Mesodermal cell (in vitro differentiated cells): Measurements from ENCODE around the gene AUTS2.
"Not testable (repeated sequence)": the region's sequence is repeated elsewhere in the genome, so short reads cannot be mapped to it uniquely, and the experiment has no call there.

Experiments used
- H3K27ac ChIP-seq: 2 replicates; pipeline ENCODE4 v1.7.0; 2013; ENCODE audit warnings: mild to moderate bottlenecking, low read depth, low read length, moderate library complexity; ENCODE audit not compliant: severe bottlenecking
- H3K36me3 ChIP-seq: 2 replicates; pipeline ENCODE4 v1.7.1; 2013; ENCODE audit warnings: mild to moderate bottlenecking, low read length, moderate library complexity; ENCODE audit not compliant: control insufficient read depth, insufficient read depth
- H3K4me1 ChIP-seq: one replicate; pipeline ENCODE4 v1.7.1; 2013; ENCODE audit warnings: mild to moderate bottlenecking, low read length; ENCODE audit not compliant: insufficient read depth, control insufficient read depth, poor library complexity, severe bottlenecking
- H3K4me3 ChIP-seq: 2 replicates; pipeline ENCODE4 v1.7.0; 2013; ENCODE audit warnings: low read length, control low read depth, mild to moderate bottlenecking; ENCODE audit not compliant: insufficient read depth, poor library complexity, severe bottlenecking; ENCODE audit errors: extremely low read depth
- H3K9me3 ChIP-seq: 2 replicates; pipeline ENCODE4 v1.7.1; 2013; ENCODE audit warnings: mild to moderate bottlenecking, low read length, moderate library complexity; ENCODE audit not compliant: control insufficient read depth
- WGBS, 2 experiments: methylation state at CpG; one replicate each; pipeline ENCODE4 v1.1.5; 2013; ENCODE audit warnings: missing lambda C conversion rate in 2 of 2; ENCODE audit not compliant: insufficient coverage in 2 of 2; 5-methylcytosine and 5-hydroxymethylcytosine counted together

The AUTS2 gene

DNA sequence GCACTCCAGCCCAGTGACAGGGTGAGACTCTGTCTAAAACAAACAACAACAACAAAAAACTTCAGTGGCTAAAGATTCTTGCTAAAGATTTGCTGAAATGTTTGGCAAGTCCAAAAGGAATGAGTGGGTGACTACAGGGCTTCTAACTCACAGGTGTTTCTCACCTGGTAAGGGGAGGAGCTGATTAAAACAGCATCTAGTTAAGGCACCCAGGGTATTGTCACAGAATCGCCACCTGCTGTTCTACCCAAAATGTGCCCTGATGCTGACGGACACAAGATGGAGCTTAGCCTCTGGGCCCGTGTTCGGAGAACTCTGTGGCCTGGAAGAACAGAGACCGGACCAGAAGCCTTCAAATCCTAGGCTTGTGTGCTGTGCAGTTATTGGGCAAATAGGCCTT lies 1197.7 kb downstream of the AUTS2 start:
- Histone ChIP-seq H3K4me3 (no peak overlapping the region), H3K9me3 (peaks cover 9% of the 10 kb centered on the region), H3K36me3 (peaks cover 32% of the 10 kb centered on the region), H3K27ac (no peak overlapping the region), H3K4me1 (no peaks in the 10 kb centered on the region)
- WGBS, 2 experiments, result 87 to 95% methylated on average over 5 of the region's 5 CpGs

DNA sequence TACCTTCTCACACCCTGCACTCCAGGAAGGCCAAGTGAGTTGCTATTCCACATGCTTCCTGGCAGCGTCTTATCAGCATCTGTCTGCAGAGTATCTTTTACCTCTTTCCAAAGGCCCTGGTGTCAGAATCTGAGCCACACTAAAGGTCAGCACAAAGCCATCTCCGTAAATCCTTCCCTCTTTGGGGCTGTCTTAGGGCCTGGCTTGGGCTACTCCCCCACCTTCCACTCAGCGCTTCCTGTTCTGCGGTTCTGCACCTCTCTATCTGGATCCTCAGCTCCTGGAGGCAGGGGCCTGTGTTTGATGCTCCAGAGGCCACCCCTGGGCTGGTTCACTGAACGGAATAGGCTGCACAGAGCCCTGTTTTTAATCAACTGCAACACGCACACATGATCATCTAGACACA lies 1198.8 kb downstream of the AUTS2 start:
- peaks cover 9% of the 10 kb centered on the region for H3K9me3 ChIP-seq
- H3K27ac ChIP-seq, result no peak overlapping the region
- peaks cover 20% of the 10 kb centered on the region for H3K36me3 ChIP-seq
- H3K4me1 ChIP-seq, result no peaks in the 10 kb centered on the region
- whole genome bisulfite sequencing, 2 experiments, result 85 to 91% methylated on average over 6 of the region's 6 CpGs
- no peak overlapping the region for H3K4me3 ChIP-seq

DNA sequence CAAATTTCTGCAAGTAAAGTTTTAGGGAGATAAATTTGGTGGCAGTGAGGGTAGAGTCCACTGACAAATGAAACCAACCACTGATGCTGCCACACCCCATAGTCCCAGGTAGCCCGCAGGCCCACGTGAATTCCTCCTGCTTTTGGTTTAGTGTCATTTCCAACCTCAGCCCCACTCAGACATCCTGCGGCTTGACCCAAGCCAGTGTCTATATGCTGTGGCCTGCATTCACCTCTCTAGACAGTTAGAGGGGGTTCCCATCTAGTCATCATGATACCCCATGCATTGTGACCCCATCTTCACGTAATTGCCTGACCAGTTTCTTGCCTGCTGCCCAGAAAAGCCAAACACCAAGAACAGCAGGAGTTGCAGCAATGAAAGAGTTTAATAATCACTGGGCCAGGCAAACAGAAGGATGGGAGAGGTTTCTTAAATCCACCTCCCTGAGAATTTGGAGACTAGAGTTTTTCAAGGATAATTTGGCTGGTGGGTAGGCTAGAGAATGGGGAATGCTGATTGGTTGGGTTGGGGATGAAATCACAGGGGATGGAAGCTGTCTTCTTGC lies 1201.6 kb downstream of the AUTS2 start:
- Histone ChIP-seq H3K4me3 (no peak overlapping the region), H3K36me3 (no peaks in the 10 kb centered on the region), H3K4me1 (no peaks in the 10 kb centered on the region), H3K9me3 (peaks cover 9% of the 10 kb centered on the region), H3K27ac (no peak overlapping the region)
- 85 to 100% methylated on average over 3 of the region's 4 CpGs for WGBS, 2 experiments

- H3K27ac ChIP-seq, result no peak overlapping the region
- H3K4me3 ChIP-seq, result no peak overlapping the region
- no peaks in the 10 kb centered on the region for H3K36me3 ChIP-seq
- peaks cover 1% of the 10 kb centered on the region for H3K9me3 ChIP-seq
- 100% methylated on average over 3 of the region's 7 CpGs; no CpG with 5 or more reads in 1 of the 2 experiments for WGBS, 2 experiments
- no peaks in the 10 kb centered on the region for H3K4me1 ChIP-seq
Measured at GRCh38 chr7:70805360-70805759, 1207.1 kb downstream of the AUTS2 start.

DNA sequence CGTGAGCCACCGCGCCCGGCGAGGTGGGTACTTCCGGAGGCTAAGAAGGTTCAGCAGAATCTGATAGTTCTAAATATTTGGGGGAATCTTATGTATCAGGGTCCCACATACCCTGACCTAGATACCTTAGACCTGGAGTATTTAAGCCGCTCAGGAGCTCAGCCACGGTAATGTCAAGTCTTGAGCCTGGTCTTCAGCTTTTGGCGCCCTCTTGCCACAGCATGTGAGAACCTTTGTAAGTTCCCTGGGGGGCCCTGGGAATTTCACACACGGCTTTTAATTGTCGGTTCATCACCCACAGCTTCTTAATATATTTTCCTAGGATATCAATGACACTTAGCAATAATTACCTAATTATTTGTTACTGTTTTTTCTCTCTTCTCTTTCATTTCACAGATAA lies 1209.4 kb downstream of the AUTS2 start:
- H3K4me3 ChIP-seq, result no peak overlapping the region
- H3K36me3 ChIP-seq, result no peaks in the 10 kb centered on the region
- no peaks in the 10 kb centered on the region for H3K4me1 ChIP-seq
- WGBS, 2 experiments, result 70 to 76% methylated on average over 3 to 5 of the region's 11 CpGs
- no peaks in the 10 kb centered on the region for H3K9me3 ChIP-seq
- H3K27ac ChIP-seq, result no peak overlapping the region

GRCh38 chr7:70808876-70809275 lies 1210.6 kb downstream of the AUTS2 start:
- WGBS, 2 experiments, result 67 to 72% methylated on average over 3 of the region's 6 CpGs
- H3K27ac ChIP-seq, result no peak overlapping the region
- no peaks in the 10 kb centered on the region for H3K9me3 ChIP-seq

DNA sequence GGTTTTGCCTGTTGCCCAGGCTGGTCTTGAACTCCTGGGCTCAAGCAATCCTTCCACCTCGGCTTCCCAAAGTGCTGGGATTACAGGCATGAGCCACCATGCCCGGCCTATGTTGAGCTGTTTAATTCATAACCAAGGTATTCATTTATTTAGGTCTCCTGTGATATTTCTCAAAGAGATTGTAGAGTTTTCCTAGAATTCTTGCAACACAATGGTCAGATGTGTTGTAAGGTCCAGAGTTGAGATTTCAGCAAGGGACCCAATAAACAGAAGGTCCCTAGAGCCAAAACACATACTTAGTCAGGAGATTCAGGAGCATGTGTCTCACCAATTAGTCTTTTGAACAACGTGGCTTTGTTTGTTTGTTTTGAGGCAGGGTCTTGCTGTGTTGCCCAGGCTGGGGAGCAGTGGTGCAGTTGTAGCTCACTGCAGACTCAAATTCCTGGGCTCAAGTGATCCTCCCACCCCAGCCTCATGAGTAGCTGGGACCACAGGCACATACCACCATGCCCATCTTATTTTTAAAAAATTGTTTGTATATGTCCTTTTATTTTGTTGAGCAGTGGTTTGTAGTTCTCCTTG lies 1212.4 kb downstream of the AUTS2 start:
- WGBS, 2 experiments, result 94% methylated on average over 2 of the region's 3 CpGs; no CpG with 5 or more reads in 1 of the 2 experiments
- H3K9me3 ChIP-seq, result no peaks in the 10 kb centered on the region

More at GRCh38 chr7:70808876-70809275, 1210.6 kb downstream of the AUTS2 start:
- no peaks in the 10 kb centered on the region for H3K4me1 ChIP-seq
- no peaks in the 10 kb centered on the region for H3K36me3 ChIP-seq
- H3K4me3 ChIP-seq, result no peak overlapping the region

GRCh38 chr7:70812511-70812910 lies 1214.2 kb downstream of the AUTS2 start:
- no peak overlapping the region for H3K27ac ChIP-seq
- no peak overlapping the region for H3K4me3 ChIP-seq
- 50% methylated on average over 1 of the region's 3 CpGs; no CpG with 5 or more reads in 1 of the 2 experiments for whole genome bisulfite sequencing, 2 experiments
- H3K4me1 ChIP-seq, result no peaks in the 10 kb centered on the region
- H3K9me3 ChIP-seq, result peaks cover under 1% of the 10 kb centered on the region
- no peaks in the 10 kb centered on the region for H3K36me3 ChIP-seq

More for the DNA sequence above, 1212.4 kb downstream of the AUTS2 start:
- H3K4me3 ChIP-seq, result no peak overlapping the region
- no peaks in the 10 kb centered on the region for H3K4me1 ChIP-seq
- H3K36me3 ChIP-seq, result no peaks in the 10 kb centered on the region
- no peak overlapping the region for H3K27ac ChIP-seq

GRCh38 chr7:70822490-70822889 lies 1224.2 kb downstream of the AUTS2 start:
- not testable (repeated sequence) for H3K36me3 ChIP-seq, H3K4me3 ChIP-seq, H3K27ac ChIP-seq, H3K9me3 ChIP-seq, H3K4me1 ChIP-seq
- WGBS, 2 experiments, result 78 to 94% methylated on average over 4 to 5 of the region's 6 CpGs

DNA sequence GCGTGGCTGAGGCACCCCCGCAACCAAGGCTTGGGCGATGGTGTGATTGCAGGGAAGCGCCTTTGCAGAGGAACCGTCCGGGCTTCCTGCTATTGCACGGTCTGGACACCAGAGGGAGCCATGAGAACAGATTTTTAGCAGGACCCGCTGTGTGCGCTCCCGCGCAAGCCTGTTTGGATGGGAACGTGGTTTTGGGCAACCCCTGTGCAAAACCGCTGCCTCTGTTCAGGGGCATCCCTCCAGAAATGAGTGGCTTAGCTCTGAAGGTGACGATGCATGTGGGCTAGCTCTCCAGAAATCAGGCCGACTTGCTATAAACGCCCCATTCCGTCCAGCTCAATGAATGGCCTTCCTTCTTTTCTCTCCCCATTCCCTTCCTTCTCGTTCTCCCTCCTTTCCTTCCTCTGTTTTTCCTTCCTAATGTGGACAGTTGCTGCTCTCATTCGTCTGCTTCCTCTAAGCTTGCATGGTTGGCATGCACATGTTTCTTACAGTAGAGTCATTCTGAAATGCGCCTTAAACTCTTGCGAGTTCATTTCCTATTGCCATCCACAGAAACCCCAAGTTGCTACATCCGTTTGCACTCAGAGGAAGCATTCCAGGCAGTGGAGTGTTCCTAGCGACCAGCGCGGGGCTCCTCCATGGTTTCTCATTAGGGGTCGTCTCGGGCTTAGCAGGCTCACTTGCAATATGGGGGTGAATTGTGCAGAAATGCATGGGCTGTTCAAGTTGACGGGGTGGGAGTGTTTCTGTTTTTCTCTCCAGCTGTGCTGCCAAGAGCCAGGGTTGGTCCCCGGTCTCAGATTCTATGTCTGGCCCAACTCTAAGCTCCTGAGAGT lies 1231.2 kb downstream of the AUTS2 start:
- H3K9me3 ChIP-seq, result no peaks in the 10 kb centered on the region
- 24 to 29% methylated on average over 26 to 27 of the region's 29 CpGs for WGBS, 2 experiments
- no peaks in the 10 kb centered on the region for H3K36me3 ChIP-seq
- H3K27ac ChIP-seq, result no peak overlapping the region
- peaks cover 5% of the 10 kb centered on the region for H3K4me1 ChIP-seq
- H3K4me3 ChIP-seq, result no peak overlapping the region

DNA sequence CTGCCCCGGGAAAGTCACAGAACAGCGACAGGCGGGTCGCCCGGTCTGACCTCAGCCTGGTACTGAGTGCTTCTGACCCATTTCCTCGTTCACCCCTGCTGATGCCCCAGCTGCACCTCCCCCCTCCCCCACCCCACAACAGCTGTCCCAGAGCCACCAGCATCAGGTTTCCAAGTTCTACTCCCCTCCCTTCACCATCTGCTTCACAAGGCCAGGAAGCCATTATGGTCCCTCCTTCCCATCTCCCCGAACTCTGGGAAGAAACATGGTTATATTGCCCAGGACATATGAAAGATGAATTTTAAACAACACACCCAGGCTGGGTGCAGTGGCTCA lies 1231.8 kb downstream of the AUTS2 start:
- Histone ChIP-seq H3K27ac (no peak overlapping the region), H3K36me3 (no peaks in the 10 kb centered on the region), H3K4me1 (peaks cover 5% of the 10 kb centered on the region), H3K4me3 (no peak overlapping the region), H3K9me3 (no peaks in the 10 kb centered on the region)
- WGBS, 2 experiments, result 41 to 70% methylated on average over 2 to 6 of the region's 7 CpGs
